NCI-H82 treated with DMSO at 0.1 percent for 48 hours (cell line): Measurements from ENCODE around the gene ZBTB4.

Source experiments
- DNase-seq: peaks from one replicate; lab custom pipeline; 2025; ENCODE audit not compliant: unreplicated experiment; lab: John Stamatoyannopoulos, UW

Gene ZBTB4

DNA sequence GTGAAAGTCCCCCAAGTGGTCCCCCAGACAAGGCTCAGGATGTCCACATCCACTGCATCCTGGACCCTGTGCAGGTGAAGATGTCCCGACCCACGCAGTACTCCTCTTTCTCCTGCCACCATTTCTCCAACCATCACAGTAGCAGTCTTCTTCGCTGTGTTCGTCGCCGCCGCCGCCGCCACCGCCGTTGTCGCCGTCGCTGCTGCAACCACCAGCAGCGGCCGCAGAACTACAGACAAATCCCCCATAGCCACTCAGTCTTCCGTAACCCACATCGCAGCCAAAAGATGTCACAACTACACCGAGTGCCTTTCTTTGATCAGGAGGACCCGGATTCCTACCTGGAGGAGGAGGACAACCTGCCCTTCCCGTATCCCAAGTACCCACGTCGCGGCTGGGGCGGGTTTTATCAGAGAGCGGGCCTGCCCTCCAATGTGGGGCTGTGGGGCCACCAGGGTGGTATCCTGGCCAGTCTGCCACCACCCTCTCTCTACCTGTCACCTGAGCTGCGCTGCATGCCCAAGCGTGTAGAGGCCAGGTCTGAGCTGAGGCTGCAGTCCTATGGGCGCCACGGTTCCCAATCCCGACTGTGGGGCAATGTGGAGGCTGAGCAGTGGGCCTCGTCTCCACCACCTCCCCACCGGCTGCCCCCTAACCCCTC is 53.1 kb downstream of the ZBTB4 start:
- DNase-seq: no peak

DNA sequence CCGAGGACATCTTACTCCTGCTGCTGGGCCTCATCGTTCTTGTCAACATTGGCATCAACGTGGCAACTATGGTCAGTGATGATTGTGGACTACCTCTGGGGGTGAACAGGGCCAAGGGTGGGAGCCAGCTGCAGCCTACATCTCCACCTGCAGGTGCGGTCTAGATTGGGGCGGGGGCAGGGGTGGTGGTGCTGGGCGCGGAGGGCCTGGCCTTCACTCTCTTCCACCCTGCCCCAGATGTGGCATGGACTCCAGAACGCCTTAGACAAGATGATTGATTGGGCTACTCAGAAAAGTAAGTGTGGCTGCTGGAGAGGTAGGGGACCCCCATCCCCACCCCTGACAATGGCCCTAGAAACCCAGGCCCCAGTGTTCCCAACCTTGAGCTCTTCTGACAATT is 53.7 kb downstream of the ZBTB4 start:
- DNase-seq: no peak

DNA sequence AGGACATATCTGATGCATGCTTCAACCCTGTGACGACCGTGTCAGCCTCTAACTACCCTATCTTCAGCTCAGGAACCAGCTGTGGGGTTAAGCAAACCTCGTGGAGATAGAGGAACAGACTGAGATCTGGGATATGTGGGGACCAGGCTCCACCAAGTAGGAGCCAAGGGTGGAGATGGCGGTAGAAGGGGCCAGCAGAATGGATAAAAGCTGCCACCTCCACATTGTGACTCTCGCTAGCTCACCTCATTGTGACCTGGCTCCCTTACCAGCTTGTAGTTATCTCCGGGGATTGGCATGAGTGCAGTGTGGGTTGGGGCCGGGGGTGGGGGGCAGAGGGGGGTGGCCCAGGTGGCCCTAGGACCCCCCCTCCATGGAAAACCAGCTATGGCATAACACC is 54.1 kb downstream of the ZBTB4 start, which contains the start of gene SPEM2:
Gene SPEM2, plus strand, starts transcription at position 301 of the 400 bp plus-strand sequence. Its CDS starts 73 bp downstream, at position 374.
- DNase-seq: no peak

DNA sequence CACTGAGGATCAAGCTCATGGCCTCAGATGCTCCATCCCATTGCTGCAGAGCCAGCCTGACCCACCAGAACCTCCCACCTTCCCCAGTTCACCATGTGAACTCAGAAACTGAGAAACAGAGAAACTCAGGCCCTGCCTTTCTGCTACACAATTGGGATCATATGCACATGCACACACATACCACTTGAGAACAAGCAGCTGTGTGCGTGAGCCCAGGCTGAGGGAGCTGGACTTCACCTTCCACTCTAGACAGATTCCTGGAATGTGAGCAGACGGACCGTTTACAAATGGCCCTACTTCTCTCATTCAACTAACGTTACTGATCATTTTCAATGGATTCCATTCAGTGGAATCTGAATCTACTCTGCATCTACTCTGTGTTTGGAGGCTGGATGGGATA is 55.8 kb downstream of the ZBTB4 start:
- no peak for DNase-seq

DNA sequence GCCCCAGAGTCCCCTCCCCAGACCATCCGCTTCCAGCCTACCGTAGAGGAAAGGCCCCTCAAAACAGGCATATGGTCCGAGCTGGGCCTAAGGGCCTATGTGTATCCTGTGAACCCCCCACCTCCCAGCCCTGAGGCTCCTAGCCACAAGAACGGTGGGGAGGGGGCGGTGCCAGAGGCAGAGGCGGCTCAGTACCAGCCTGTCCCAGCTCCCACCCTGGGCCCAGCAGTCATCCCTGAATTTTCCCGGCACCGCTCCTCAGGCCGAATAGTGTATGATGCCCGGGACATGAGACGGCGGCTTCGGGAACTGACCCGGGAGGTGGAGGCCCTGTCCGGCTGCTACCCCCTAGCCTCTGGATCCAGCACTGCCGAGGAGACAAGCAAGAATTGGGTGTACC is 58.2 kb downstream of the ZBTB4 start:
- no peak for DNase-seq

DNA sequence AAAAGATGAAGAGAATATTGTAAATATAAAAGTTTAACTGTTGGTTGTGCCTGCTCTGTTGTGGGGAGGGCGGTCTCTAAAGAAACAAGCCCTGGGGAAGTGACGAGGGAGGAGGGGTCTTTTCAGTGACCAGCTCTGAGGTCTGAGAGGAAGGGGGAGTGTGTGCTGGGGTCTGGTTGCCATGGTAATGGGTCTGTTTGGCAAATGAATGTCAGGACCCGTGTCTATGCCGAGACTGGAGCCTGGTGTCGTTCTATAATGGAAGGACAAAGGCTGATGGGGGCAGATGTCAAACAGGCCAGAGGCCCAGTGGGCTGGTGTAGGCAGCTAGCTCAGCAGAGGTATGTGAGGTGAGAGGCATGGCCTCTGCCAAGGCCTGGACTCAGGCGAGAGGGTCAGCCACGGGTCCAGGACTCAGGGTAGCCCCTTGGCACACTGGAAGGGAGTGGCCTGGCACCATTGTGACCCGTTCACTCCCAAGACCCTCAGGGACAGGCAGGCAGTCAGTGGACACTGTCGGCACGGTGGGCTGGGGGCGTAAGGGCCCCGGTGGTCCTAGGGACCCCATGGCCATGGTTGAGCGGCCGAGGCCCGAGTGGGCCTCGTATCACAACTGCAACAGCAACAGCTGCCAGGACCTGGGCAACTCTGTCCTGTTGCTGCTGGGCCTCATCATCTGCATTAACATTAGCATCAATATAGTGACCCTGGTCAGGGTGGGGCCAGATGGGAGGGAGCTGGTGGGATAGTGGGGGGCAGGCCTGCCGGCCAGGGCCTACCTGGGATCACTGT is 59.4 kb downstream of the ZBTB4 start, which contains the start of gene SPEM1:
Gene SPEM1, plus strand, starts transcription at position 506 of the 792 bp plus-strand sequence. Its CDS starts 61 bp downstream, at position 567.
- no peak for DNase-seq

DNA sequence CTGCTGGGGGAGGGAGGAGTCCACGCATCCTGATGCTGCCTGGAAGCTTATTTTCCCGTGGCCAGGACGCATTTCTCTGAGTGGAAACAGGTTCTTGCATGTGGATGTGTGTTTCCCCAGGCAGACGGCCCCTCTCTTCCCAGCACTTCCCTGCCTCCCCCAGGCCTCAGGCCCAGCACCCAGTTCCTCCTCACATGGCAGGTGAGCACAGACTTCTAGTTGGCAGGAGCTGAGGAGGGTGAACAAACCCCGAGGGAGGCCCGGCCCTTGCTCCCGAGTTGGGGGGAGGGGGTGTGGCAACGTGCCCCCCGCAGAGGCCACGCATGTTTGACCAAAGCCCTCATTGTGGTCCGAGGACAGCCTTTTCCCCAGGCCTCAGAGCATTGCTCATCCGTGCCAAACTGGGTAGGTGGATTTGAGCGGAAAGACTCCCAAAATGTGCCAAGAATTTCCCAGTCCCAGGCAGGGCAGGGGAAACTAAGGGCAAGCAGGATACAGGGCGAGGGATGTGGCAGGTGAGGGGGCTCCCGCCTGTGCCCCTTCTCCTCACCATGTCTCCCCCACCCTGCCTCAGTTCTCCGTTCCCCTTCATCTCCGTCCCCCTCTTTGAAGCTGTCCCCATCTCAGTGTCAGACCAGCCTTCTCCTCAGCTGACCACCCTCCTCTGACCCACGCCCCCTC is 60.8 kb downstream of the ZBTB4 start:
- DNase-seq: no peak

DNA sequence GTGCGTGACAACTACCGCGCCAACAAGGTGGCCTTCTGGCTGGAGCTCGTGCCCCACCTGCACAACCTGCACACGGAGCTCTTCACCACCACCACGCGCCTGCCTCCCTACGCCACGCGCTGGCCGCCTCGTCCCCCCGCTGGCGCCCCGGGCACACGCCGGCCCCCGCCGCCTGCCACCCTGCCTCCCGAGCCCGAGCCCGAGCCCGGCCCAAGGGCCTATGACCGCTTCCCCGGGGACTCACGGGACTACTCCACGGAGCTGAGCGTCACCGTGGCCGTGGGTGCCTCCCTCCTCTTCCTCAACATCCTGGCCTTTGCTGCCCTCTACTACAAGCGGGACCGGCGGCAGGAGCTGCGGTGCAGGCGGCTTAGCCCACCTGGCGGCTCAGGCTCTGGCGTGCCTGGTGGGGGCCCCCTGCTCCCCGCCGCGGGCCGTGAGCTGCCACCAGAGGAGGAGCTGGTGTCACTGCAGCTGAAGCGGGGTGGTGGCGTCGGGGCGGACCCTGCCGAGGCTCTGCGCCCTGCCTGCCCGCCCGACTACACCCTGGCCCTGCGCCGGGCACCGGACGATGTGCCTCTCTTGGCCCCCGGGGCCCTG is 62.3 kb downstream of the ZBTB4 start:
- DNase-seq: no peak

DNA sequence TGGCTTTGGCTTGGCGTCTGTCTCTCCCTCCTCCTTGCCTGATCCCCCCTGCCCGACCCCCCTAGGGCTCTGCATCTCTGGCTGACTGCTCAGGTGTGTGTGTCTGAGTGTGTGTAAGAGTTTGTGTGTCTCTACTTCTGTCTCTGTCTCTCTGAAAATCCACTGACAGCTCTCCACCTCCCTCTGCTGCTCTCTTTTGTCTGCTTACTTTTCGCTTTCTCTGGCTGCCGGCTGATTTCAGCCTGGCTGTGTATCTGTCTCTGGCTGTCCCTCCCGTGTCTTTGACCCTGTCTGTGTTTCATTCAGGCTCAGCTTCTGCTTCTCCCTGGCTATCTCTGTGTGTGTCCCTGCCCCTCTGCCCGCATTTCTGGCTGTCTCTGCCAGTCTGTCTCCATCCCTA is 63.1 kb downstream of the ZBTB4 start:
- no peak for DNase-seq

DNA sequence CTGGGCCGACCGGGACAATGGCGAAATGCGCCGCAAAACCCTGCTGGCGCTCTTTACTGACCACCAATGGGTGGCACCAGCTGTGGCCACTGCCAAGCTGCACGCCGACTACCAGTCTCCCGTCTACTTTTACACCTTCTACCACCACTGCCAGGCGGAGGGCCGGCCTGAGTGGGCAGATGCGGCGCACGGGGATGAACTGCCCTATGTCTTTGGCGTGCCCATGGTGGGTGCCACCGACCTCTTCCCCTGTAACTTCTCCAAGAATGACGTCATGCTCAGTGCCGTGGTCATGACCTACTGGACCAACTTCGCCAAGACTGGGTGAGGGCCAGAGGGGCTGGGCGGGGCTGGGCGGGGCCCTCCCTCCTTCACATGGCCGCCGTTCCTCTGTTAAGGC is 63.6 kb downstream of the ZBTB4 start:
- no peak for DNase-seq

DNA sequence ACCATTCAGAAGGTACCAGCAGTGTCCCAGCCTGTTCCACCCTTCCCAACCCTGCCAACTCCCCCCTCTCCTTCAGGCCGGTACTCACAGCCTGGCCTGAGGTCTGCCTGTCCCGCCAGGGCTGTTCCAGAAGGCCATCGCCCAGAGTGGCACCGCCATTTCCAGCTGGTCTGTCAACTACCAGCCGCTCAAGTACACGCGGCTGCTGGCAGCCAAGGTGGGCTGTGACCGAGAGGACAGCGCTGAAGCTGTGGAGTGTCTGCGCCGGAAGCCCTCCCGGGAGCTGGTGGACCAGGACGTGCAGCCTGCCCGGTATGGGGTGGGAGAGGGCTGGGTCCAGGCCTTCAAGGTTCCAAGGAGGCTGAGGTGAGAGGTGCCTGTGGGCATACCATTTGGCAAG is 64.6 kb downstream of the ZBTB4 start:
- no peak for DNase-seq

DNA sequence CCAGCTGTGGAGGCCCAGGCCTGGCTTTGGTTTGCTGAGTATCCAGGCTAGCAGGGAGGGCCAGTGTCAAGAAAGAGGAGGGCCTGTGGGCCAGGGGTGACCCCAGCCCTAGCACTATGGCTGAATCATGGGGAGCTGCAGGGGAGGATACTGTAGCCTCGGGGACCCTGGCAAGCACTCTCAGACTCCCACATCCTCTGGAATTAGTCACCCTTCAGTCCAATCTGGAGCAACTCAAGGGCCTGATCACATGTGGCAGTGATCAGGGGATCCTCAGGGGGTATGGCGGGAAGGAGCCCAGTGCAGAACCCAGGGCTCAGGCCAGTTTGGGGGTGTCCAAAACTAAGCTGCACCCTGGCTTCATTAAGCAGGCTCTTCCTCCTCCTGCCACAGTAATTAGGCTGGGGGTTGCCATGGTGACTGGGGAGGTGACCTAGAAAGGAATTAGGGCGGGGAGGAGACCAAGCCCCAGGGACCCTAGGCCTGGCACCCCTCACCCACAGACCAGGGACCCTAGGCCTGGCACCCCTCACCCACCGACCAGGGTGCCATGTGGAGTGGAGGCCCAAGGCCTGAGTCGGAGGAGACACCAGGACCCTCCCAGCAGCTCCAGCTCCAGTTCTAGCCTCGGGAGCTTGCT is 66.0 kb downstream of the ZBTB4 start:
- DNase-seq: no peak

DNA sequence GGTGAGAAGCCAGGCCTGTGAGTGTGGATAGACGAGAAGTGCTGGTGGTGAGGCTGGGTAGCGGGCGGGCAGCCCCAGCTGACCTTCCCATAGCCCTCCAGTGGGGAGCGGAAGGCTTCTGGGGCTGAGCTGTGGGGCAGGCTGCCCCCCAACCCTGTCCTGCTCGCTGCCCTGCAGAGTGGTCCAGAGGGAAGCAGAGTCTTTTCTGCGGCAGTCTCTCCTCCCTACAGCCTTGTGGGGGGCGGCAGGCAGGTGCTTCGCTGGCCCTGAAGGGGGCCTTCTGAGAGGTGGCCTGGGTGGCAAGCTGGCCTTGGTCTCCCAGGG is 68.0 kb downstream of the ZBTB4 start:
- DNase-seq: no peak

DNA sequence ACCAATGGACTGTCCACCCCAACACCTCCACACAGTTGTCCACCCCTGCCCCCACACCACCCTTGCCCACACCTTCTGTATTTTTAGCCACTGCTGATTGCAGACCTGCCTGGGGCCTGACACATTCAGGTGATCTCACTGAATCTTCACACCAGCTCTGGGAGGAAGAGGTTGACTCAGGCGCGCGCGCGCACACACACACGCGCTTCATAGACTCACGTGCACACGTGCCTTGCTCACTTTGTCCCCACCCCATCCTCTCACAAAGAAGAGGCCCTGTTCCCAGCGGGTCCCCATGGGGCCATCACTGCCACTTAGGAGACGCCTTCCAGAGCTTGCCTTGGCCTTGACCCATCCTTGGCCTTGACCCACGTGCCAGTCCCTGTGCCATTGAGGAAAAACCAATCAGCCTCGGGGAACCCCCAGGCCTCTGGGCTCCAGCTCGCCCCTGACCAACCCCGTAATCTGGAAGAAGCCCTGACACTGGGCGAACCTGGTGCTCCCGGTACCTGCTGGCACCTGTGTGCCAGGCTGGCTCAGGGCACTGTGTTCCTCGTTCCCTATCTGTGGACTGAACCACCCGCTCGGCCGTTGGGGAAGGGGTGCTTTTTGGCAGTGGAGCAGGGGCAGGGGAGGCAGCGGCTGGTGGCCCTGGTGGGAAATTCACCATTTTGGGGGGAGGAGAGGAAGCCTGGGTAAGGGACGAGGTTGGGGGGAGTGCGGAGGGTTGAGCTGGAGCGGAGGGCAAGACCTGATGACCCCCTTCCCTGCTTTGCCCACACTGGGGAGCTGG is 68.6 kb downstream of the ZBTB4 start:
- no peak for DNase-seq

DNA sequence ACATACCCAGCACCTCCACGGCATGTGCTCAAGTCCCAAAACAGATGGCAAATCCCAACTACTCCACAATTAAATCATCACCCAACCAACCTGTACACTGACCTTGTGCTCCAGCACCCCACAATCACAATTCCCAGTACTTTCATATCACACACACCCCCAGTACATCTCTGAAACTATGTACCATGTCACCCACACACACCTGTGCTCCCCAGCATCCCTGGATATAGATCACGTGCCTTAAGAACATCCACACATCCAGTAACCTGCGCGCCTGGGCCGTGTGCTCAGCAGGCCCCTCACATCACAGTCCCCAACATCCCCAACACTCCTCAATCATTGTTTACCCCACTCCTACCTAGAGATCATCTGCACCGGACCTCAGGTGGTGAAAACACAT is 69.7 kb downstream of the ZBTB4 start:
- no peak for DNase-seq
